Measurements from ENCODE around the gene HASPIN.

Gene HASPIN

DNA sequence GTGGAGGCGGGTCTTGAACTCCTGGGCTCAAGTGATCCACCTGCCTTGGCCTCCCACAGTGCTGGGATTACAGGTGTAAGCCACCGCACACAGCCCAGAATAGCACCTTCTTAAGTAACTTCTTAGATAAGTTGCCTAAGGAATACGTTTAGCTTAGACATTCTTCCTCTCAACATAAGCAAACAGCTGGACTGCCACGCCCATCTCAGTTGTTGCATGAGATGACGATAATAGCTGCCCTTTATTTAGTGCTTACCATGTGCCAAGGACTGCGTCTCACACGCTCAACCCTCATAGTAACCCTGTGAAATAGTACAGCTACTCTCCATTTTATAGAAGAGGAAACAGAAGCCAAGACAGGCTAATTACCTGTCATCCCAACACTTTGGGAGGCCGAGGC lies 11.8 kb downstream of the HASPIN start:
- no peak for DNase-seq (ENCODE audit: low spot score)

DNA sequence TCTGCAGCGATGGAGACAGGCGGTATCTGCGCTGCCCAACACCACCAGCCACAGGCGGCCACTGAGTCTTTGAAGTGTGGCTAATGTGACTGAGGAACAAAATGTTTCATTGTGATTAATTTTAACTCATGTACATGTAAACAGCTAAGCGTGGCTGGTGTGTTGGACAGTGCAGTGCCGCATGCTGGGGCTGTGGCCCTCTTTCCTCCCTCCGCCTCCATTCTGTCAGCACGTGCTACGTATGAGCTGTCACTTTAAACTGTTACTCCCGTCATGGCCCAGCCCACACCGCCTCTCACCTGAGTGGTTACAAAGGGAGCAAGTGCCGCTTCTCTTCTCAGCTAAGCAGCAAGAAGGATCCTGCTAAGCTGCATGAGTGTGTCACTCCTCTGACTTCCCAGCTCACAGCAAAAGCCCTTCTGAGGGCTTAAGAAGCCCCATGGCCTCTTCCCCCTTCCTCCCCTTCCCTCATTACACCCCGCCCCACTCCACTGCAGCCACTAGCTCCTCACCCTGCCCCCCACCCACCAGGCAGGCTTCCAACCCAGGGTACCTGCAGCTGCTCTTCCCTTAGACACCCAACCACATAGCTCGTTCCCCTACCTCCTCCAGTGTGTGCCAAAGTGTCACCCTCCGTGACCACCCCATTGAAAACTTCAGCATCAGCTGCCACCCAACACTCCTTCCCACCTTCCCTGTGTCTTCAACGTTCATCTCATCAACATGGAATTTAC lies 15.0 kb downstream of the HASPIN start:
- no peak for DNase-seq (ENCODE audit: low spot score)

DNA sequence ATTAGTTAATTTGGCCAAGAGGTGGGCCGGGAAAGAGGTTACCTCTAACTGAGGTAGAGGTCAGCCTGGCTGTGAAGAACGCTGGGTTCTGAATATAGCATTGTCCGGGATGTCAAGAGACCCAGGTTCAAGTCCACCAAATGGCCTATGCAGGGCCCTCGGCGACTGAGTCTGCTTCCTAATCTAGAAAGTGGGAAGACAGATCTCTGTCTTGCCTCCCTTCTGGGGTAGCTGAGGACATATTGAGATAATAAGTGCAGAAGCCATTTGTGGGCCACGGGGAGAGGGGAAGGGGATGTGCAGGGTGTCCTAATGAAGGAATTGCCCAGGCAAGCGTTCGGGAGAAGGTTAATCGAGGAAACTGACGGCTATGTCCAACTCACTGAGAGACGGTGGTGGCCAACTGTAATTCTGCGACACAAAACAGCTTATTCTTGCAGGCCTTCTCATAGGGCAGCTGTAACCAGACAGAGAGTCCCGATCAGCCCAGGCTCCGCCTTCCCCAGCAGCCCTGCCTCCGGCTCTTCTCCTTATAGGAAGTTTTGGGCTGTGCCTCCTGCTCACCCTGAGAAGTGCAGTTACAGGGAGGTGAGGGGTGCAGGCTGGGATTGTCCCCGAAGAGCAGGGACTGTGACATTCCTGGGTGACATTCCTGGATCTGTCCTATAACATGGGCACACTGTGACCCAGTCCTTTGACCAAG lies 15.9 kb downstream of the HASPIN start:
- DNase-seq (ENCODE audit: low spot score), result no peak

DNA sequence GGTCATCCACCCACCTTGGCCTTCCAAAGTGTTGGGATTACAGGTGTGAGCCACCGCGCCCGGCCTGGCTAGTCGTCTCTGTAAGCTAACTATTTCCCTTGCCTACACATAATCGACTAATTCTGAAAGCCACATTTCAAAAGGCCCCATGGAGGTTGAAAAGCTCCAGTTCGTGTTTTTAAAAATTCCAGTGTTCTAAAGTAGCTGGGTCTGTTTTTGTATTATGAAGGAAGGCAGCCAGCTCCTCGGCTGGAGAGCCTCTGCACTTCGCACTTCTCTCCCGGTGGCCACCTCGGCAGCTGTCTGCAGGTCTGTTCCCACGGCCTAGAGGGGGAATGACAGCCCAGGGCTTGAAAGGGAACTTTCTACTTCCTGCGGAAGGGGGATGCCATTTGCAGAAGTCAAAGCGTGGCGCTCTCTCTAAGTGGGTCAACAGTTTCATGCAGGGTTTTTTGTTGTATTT lies 16.9 kb downstream of the HASPIN start:
- no peak for DNase-seq (ENCODE audit: low spot score)

DNA sequence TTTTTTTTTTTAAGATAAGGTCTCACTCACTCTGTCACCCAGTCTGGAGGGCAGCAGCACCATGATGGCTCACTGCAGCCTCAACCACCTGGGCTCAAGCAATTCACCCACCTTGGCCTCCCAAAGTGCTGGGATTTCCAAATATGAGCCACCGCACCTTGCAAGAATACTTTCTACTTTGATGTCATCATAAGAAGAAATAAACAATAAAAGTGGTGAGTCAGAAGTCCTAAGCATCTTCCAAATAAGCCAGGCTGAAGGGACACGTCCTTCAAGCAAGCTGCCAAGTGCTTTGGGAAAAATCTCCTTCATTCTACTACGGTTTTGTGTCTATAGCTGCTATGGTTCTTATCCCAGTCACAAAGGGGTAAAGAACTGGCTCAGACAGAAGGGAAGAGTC lies 20.3 kb downstream of the HASPIN start:
- DNase-seq (ENCODE audit: low spot score), result no peak

- no peak for DNase-seq (ENCODE audit: low spot score)
These were observed 21.4 kb downstream of the HASPIN start for GRCh38 chr17:3745071-3745470.

DNA sequence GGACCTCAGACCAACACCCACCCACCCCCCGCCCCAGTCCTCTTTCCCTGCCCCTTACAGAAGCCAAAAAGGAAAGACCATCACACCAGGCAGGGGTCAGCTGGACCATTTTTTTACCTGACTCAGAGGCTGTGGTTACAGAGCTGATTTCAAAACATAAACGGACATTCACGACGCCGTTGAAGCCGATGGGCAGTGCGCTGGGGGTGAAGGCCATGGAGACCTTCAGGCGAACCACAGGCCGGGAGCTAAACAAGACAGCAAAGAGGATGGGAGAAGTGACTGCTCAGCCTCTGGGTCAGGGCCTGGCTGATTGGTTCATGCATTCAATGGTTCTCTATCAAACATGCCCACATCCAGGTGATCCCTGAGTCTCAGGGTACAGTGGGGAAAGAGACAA lies 24.1 kb downstream of the HASPIN start:
- no peak for DNase-seq (ENCODE audit: low spot score)

DNA sequence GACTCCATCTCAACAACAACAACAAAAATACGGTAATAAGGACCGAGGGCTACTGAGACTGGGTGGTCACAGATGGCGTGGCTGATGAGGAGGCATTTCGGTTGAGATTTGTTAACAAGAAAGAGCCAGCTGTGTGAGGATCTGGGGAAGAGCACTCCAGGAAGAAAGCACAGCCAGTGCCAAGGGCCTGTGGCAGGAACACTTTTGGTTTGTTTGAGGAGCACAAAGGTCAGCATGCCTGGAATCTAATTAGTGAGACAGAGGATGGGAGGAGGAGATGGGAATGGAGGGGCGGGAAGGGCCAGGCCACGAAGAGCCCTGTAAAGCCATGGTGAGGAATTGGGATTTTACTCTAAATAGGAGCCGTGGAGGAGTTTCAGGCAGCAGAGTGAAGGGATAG lies 24.9 kb downstream of the HASPIN start:
- DNase-seq (ENCODE audit: low spot score), result no peak

GRCh38 chr17:3750296-3750695 lies 26.6 kb downstream of the HASPIN start:
- no peak for DNase-seq (ENCODE audit: low spot score)

- DNase-seq (ENCODE audit: low spot score), result no peak
These were observed 27.2 kb downstream of the HASPIN start for GRCh38 chr17:3750926-3751325.

GRCh38 chr17:3751836-3752235 lies 28.1 kb downstream of the HASPIN start:
- DNase-seq (ENCODE audit: low spot score), result no peak

- no peak for DNase-seq (ENCODE audit: low spot score)
These were observed 29.9 kb downstream of the HASPIN start for GRCh38 chr17:3753624-3754023.

- DNase-seq (ENCODE audit: low spot score), result no peak
These were observed 30.4 kb downstream of the HASPIN start for GRCh38 chr17:3754066-3754457.

DNA sequence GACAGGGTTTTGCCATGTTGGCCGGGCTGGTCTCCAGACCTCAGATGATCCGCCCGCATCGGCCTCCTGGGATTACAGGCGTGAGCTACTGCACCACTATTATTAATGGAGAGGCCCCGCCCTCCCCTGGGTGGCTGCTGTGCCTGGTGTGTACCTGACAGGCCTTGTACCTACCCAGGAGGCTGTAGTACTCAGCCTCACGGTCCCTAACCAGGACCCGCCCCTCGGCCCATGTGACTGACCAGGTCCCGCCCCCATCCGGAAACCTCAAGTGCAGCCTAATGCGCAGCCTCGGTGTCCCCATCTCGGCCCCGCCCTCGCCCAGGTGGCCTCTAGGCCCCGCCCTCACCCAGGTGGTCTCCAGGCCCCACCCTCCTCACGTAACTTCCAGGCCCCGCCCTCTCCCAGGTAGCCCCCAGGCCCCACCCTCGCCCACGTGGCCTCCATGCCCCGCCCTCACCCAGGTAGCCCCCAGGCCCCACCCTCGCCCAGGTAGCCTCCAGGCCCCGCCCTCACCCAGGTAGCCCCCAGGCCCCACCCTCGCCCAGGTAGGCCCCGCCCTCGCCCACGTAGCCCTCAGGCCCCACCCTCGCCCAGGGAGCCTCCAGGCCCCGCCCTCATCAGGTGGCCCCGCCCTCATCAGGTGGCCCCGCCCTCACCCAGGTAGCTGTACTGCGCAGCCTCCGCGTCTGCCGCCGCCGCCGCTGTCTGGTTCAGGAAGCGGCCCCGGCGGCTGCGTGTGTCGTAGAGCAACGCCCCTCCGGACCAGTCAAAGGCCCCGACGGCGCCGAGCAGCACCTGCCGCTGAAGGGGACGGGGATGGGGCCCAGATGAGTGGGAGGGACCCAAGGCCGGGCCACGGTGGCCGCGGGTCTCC lies 31.0 kb downstream of the HASPIN start:
- DNase-seq (ENCODE audit: low spot score), result no peak

GRCh38 chr17:3755335-3756030 lies 31.8 kb downstream of the HASPIN start:
- DNase-seq (ENCODE audit: low spot score), result no peak

DNA sequence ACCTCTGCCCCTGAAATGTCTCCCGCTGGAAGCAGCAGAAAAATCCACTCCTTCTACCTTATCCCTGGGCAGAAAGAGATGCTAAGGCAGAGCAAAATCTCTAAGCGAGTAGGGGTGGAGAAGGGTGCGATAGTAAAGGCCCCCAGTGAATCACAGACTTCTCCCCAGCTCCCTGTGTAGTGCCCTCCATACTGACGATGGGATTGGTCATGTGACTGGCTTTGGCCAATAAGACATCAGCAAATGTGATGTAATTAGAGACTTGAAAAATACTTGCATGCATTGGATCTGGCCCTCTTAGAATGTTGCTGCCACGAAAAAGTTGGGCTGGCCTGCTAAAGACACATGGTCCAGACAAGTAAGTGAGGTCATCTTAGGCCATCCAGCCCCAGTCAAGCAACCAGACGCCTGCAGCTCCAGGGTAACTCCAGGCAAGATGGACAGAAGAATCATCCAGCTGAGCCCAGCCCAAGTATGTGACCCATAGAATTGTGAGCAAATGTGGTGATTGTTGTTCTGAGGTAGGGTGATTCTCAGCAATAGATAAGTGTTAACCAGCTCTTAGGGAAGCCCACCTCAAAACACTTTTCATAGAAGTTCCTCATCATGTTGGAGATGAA lies 36.0 kb downstream of the HASPIN start:
- no peak for DNase-seq (ENCODE audit: low spot score)

- no peak for DNase-seq (ENCODE audit: low spot score)
These were observed 37.6 kb downstream of the HASPIN start for GRCh38 chr17:3761036-3761917.

GRCh38 chr17:3761918-3762380 lies 38.2 kb downstream of the HASPIN start:
- no peak for DNase-seq (ENCODE audit: low spot score)

GRCh38 chr17:3762922-3763776 lies 39.4 kb downstream of the HASPIN start:
- DNase-seq (ENCODE audit: low spot score), result no peak

GRCh38 chr17:3763777-3764170 lies 40.1 kb downstream of the HASPIN start:
- no peak for DNase-seq (ENCODE audit: low spot score)

Measured in hepatic stellate cell (primary cell).